ENCODE measurements around the gene MED8. TPM values are rescaled to one million over a fixed set of nuclear protein-coding genes. Genes with fewer than 3 reads are reported as not detected.

The MED8 gene
- total RNA-seq, 2 experiments from 2014 or later, result 35.6 to 36.9 TPM

- CTCF ChIA-PET, result no interaction called here
- POLR2A ChIA-PET, result interaction anchor here (0.6 to 1.0 kb wide), 2 partner anchors 10 to 107 kb away, joined by 3 to 4 read pairs; partner anchors contain the start of gene CDC20
- peaks cover 10% of the 10 kb centered on the region for H3K4me1 Mint-ChIP-seq
- peaks cover 3% of the 10 kb centered on the region for H3K27me3 Mint-ChIP-seq
- no peak overlapping the region for H3K27ac Mint-ChIP-seq
- no peaks in the 10 kb centered on the region for H3K36me3 Mint-ChIP-seq (ENCODE audit: low read depth)
- H3K9me3 Mint-ChIP-seq, result no peaks in the 10 kb centered on the region
- H3K4me3 Mint-ChIP-seq, result peak overlapping the region; percentile 40
- DNase-seq, result no peak
Measured at GRCh38 chr1:43348343-43348808, 41.2 kb downstream of the MED8 start.

DNA sequence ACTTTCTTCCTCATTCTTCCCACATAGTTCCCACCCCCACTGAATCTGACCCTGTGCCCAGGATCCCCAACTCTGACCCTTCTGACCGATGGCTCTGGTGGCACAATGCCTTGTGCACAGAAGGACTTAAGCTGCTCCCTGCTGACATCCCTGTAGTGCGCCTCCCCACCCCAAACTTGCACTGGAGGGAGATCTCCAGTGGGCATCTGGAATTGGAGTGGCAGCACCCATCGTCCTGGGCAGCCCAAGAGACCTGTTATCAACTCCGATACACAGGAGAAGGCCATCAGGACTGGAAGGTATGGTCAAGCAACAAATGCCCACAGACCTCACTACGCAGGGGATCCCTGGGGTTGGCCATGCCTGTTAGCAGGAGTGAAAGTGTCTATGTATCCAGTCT lies 43.0 kb downstream of the MED8 start:
- no peaks in the 10 kb centered on the region for H3K36me3 Mint-ChIP-seq (ENCODE audit: low read depth)
- no peak overlapping the region for H3K27ac Mint-ChIP-seq
- POLR2A ChIA-PET, result no interaction called here
- H3K4me1 Mint-ChIP-seq, result peaks cover 10% of the 10 kb centered on the region
- H3K9me3 Mint-ChIP-seq, result no peaks in the 10 kb centered on the region
- peaks cover 3% of the 10 kb centered on the region for H3K27me3 Mint-ChIP-seq
- CTCF ChIA-PET, result interaction anchor here (1.1 kb wide), 1 partner anchor 9 kb away, joined by 4 read pairs; no protein-coding TSS in a partner anchor
- H3K4me3 Mint-ChIP-seq, result no peak overlapping the region
- DNase-seq, result no peak

GRCh38 chr1:43345120-43345519 lies 44.5 kb downstream of the MED8 start:
- Mint-ChIP-seq H3K4me1 (peaks cover 10% of the 10 kb centered on the region), H3K36me3 (ENCODE audit: low read depth) (no peaks in the 10 kb centered on the region), H3K9me3 (no peaks in the 10 kb centered on the region), H3K27ac (no peak overlapping the region), H3K4me3 (no peak overlapping the region), H3K27me3 (peaks cover 7% of the 10 kb centered on the region)
- ChIA-PET CTCF (no interaction called here), POLR2A (no interaction called here)
- DNase-seq, result no peak

DNA sequence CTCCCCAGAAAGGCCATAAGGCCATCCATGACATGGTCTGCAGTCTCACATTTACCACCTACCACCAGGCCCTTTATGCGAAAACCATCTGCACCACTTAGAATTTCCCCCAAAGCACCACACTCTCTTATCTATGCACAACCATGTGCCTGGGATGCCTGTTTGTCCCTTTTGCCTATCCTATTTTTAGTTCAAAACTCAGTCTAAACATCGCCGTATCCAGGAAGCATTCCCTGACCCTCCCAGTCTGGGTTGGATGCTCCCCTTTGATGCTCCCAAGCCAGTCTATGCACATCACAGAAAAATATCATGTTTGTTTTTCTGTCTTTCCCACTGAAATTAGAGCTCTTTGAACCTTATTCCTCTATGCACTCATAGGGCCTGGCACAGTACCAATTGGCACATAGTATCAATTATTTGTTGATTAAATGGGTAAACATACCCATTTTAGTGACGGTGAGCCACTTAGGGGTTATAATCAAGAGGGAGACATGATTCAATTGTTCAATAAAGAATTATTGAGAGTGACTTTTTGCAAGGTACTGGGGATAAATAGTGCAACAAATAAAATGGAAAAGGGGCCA lies 45.2 kb downstream of the MED8 start:
- Mint-ChIP-seq H3K27ac (no peak overlapping the region), H3K4me1 (peaks cover 5% of the 10 kb centered on the region), H3K36me3 (ENCODE audit: low read depth) (no peaks in the 10 kb centered on the region), H3K27me3 (peaks cover 7% of the 10 kb centered on the region), H3K9me3 (no peaks in the 10 kb centered on the region), H3K4me3 (no peak overlapping the region)
- DNase-seq, result no peak
- CTCF ChIA-PET, result no interaction called here
- POLR2A ChIA-PET, result no interaction called here

DNA sequence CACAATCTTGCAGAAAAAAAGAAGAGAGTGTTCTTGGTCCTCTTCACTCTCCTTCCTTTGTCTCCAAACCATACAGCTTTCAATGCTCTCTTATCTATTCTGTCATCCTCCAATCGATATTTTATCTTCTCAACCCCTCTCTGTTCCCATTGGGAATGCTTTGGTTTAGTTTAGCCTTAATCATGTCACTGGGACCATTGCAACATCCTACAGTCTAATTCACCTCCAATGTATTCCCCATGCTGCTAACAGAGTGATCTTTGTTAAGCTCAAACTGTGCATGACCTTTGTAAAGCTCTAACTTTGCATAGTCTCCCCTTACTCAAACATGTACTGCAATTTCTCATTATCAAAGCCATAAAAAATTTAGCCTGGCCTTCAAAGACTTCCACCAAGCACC lies 49.0 kb downstream of the MED8 start:
- Mint-ChIP-seq H3K4me1 (peaks cover 2% of the 10 kb centered on the region), H3K27ac (no peak overlapping the region), H3K27me3 (peaks cover 5% of the 10 kb centered on the region), H3K4me3 (no peak overlapping the region), H3K9me3 (no peaks in the 10 kb centered on the region), H3K36me3 (ENCODE audit: low read depth) (no peaks in the 10 kb centered on the region)
- ChIA-PET CTCF (interaction anchor here (1.4 kb wide), 1 partner anchor 74 kb away, joined by 3 read pairs; no protein-coding TSS in a partner anchor), POLR2A (interaction anchor here (1.2 kb wide), 1 partner anchor 204 kb away, joined by 3 read pairs; no protein-coding TSS in a partner anchor)
- DNase-seq, result no peak

DNA sequence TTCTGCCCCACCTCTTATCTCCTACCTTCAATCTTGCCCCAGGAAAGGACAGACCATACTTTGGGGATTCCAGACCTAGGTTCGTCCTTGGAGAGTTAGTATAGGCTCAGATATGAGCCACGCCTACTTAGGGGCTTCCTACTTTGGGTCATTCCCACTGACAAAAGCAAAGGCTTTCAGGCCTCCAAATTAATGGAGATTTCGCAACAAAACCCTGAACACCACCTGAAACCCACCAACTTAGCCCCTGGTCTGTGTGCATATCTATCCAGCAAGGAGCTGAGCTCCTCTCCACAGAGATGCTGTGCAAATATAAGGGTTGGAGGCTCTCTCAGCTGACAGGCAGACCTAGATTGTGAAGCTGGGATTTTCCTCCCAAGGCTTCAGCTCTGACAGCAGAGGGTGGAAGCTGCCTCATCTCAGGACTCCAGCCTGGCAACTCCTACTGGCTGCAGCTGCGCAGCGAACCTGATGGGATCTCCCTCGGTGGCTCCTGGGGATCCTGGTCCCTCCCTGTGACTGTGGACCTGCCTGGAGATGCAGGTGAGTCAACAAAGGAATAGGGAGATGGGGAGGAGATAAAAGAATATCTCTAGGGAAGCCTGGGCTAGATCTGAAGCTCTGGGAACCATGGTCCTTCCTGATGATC lies 49.9 kb downstream of the MED8 start:
- no peak overlapping the region for H3K27ac Mint-ChIP-seq
- no peak overlapping the region for H3K4me3 Mint-ChIP-seq
- no peaks in the 10 kb centered on the region for H3K4me1 Mint-ChIP-seq
- no peak for DNase-seq
- H3K9me3 Mint-ChIP-seq, result no peaks in the 10 kb centered on the region
- ChIA-PET CTCF (no interaction called here), POLR2A (interaction anchor here (1.1 to 1.2 kb wide), 2 partner anchors 19 to 205 kb away, joined by 3 to 4 read pairs; partner anchors contain the start of gene CDC20)
- H3K27me3 Mint-ChIP-seq, result peaks cover 5% of the 10 kb centered on the region
- H3K36me3 Mint-ChIP-seq (ENCODE audit: low read depth), result no peaks in the 10 kb centered on the region

GRCh38 chr1:43338001-43338400 lies 51.6 kb downstream of the MED8 start:
- Mint-ChIP-seq H3K27me3 (peaks cover 5% of the 10 kb centered on the region), H3K4me3 (no peak overlapping the region), H3K27ac (no peak overlapping the region), H3K4me1 (no peaks in the 10 kb centered on the region), H3K9me3 (no peaks in the 10 kb centered on the region), H3K36me3 (ENCODE audit: low read depth) (no peaks in the 10 kb centered on the region)
- CTCF ChIA-PET, result no interaction called here
- POLR2A ChIA-PET, result no interaction called here
- no peak for DNase-seq

- H3K36me3 Mint-ChIP-seq (ENCODE audit: low read depth), result no peaks in the 10 kb centered on the region
- no peak for DNase-seq
- H3K4me1 Mint-ChIP-seq, result no peaks in the 10 kb centered on the region
- ChIA-PET CTCF (no interaction called here), POLR2A (no interaction called here)
- H3K27me3 Mint-ChIP-seq, result peaks cover 5% of the 10 kb centered on the region
- no peak within 1 kb of the TSS for H3K4me3 Mint-ChIP-seq
- H3K27ac Mint-ChIP-seq, result no peak within 1 kb of the TSS
- no peaks in the 10 kb centered on the region for H3K9me3 Mint-ChIP-seq
Measured at GRCh38 chr1:43337588-43337987, 52.0 kb downstream of the MED8 start, which contains the start of gene MPL. TSS of gene MPL (plus strand) at chr1:43337818. CDS start at chr1:43337849, 31 bp downstream.

DNA sequence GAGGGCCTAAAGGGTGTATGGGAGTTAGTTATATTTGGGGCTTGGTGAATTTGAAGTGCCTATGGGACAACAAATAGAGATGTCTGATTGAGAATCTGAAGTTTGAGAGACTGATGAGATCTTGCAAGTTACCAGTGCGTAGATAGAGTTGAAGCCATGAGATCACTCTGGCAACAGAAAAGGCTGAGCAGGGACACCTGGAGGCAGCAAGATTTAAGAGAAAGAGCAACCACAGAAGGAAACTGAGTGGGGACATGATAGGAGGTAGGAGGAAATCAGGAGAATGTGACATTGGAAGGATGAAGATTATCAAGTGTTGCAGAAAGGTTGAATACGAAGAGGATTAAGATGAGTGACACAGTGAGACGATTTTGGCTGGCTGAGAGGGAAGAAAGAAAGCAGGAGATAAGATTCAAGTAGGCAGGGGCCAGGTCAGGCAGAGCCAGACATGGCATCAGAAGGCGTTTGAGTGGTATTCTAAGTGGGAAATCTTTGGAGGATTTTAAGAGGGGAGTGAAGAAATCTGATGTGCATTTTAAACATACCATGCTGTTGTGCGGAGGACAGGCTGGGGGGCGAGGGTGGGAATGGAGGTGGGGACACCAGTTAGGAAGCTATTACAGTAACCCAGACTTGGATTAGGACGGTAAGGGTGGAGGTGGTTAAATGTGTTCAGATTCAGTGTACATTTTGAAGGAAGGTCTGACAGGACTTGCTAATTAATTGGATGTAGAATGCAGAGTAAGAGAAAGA lies 55.0 kb downstream of the MED8 start:
- no peak overlapping the region for H3K27ac Mint-ChIP-seq
- CTCF ChIA-PET, result no interaction called here
- no peaks in the 10 kb centered on the region for H3K27me3 Mint-ChIP-seq
- H3K36me3 Mint-ChIP-seq (ENCODE audit: low read depth), result no peaks in the 10 kb centered on the region
- no peak overlapping the region for H3K4me3 Mint-ChIP-seq
- POLR2A ChIA-PET, result no interaction called here
- H3K9me3 Mint-ChIP-seq, result no peaks in the 10 kb centered on the region
- no peak for DNase-seq
- H3K4me1 Mint-ChIP-seq, result peaks cover 7% of the 10 kb centered on the region

Other genes starting within 250 kb of the MED8 start
- 10 to 100 TPM; 37.8 to 39.8 TPM for gene EBNA1BP2, start 217.5 kb downstream of the MED8 start, total RNA-seq
- under 1 TPM in 1 of 2 experiments, not detected in 1; 0.10 TPM for gene CFAP57, start 217.5 kb downstream of the MED8 start, total RNA-seq
- not detected for gene TMEM125, start 119.8 kb downstream of the MED8 start, total RNA-seq
- not detected for gene C1orf210, start 104.2 kb downstream of the MED8 start, total RNA-seq
- gene TIE1, start 88.8 kb downstream of the MED8 start, total RNA-seq, result under 1 TPM in 1 of 2 experiments, not detected in 1; 0.45 TPM
- gene MPL, start 52.0 kb downstream of the MED8 start, total RNA-seq, result not detected
- 100 to 1,000 TPM; 130 to 141 TPM for gene CDC20, start 30.8 kb downstream of the MED8 start, total RNA-seq
- gene ELOVL1, start 21.8 kb downstream of the MED8 start, total RNA-seq, result 10 to 100 TPM; 71.8 to 74.1 TPM
- gene SZT2, start 99 bp upstream of the MED8 start, total RNA-seq, result 10 to 100 TPM; 55.6 to 57.8 TPM
- gene HYI, start 64.1 kb upstream of the MED8 start, total RNA-seq, result 10 to 100 TPM; 15.6 to 16.8 TPM
- 1 to 10 TPM; 2.1 to 2.4 TPM for gene PTPRF, start 141.1 kb upstream of the MED8 start, total RNA-seq

Measured in activated CD4-positive, alpha-beta memory T cell treated with anti-CD3 and anti-CD28 coated beads, Interleukin-2, amount 10 ng/mL, durations not matched to agents 7 days and 5 days (primary cell).